Measurements from ENCODE around the gene DEK. TPM values are rescaled to one million over a fixed set of nuclear protein-coding genes. Genes with fewer than 3 reads are reported as not detected.

Gene DEK
- total and polyA plus RNA-seq, 2 of the 13 experiments (the other 11 are each of a cell fraction or from before 2014, with no cell fraction given), result 53.2 to 276 TPM

- TF ChIP-seq HNF1B (CRISPR knock-in tag; IDR thresholded peaks at IDR 0.05) (no peak), SETDB1 (CRISPR knock-in tag; IDR thresholded peaks at IDR 0.05; ENCODE audit: borderline replicate concordance) (no peak), SMYD3 (CRISPR knock-in tag; IDR thresholded peaks at IDR 0.05) (0 out of 2 replicates have a peak, but pooled peaks have one; percentile 29), NFE2 (CRISPR knock-in tag; IDR thresholded peaks at IDR 0.05) (no peak), TCF7L2 (IDR thresholded peaks at IDR 0.05; ENCODE audit: low read depth, low read length) (no peak), ZHX2 (IDR thresholded peaks at IDR 0.05; ENCODE audit: low read depth) (peak; percentile 90), ZHX2 (CRISPR knock-in tag; IDR thresholded peaks at IDR 0.05; ENCODE audit: borderline replicate concordance) (no peak), ARHGAP35 (CRISPR knock-in tag; IDR thresholded peaks at IDR 0.05; ENCODE audit: borderline replicate concordance) (no peak), HNRNPL (IDR thresholded peaks at IDR 0.05; ENCODE audit: low read depth, low read length) (no peak), CBX2 (IDR thresholded peaks at IDR 0.05; ENCODE audit: low read depth, low read length) (no peak), CBX2 (CRISPR knock-in tag; IDR thresholded peaks at IDR 0.05; ENCODE audit: low read depth) (no peak), ADNP (CRISPR knock-in tag; IDR thresholded peaks at IDR 0.05) (no peak), BRF2 (CRISPR knock-in tag; IDR thresholded peaks at IDR 0.05) (peak; percentile 85; the same call in 1 of the 2 replicates), GMEB1 (CRISPR knock-in tag; IDR thresholded peaks at IDR 0.05; ENCODE audit: borderline replicate concordance) (peak; percentile 39; the same call in 1 of the 2 replicates), PRPF4 (IDR thresholded peaks at IDR 0.05; ENCODE audit: low read depth, low read length, poor library complexity, severe bottlenecking) (no peak), CREM (IDR thresholded peaks at IDR 0.05) (no peak), CREM (CRISPR knock-in tag; IDR thresholded peaks at IDR 0.05) (no peak), HIVEP1 (CRISPR knock-in tag; IDR thresholded peaks at IDR 0.05) (no peak), DNMT1 (CRISPR knock-in tag; IDR thresholded peaks at IDR 0.05) (0 out of 2 replicates have a peak, but pooled peaks have one; percentile 13), DPF2 (CRISPR knock-in tag; IDR thresholded peaks at IDR 0.05; ENCODE audit: borderline replicate concordance, low read depth) (no peak)
These were observed at the start of gene DEK (continued) for GRCh38 chr6:18264219-18264922.
